Tibial nerve (tissue), 4 donors: ENCODE data around the gene DNAH14. TPM values are rescaled to one million over a fixed set of nuclear protein-coding genes. Genes with fewer than 3 reads are reported as not detected.
A peak's percentile ranks its signal among the peaks of the same experiment; 100 is the strongest.
"Not testable (repeated sequence)": the region's sequence is repeated elsewhere in the genome, so short reads cannot be mapped to it uniquely, and the experiment has no call there.

Source experiments
- DNase-seq, 2 donors: peaks; one replicate each; pipeline ENCODE4 v3.0.0-alpha.2; 2019; ENCODE audit warnings: low spot score in 2 of 2
- H3K27ac ChIP-seq, 4 donors: fragments of 200-600 bp; sonication (generic) in 3 of 4; one replicate each; pipeline ENCODE4 v1.5.1; 2017 to 2019; ENCODE audit warnings: mild to moderate bottlenecking in 1 of 4
- H3K27me3 ChIP-seq, 2 donors: fragments of 200-600 bp; sonication (generic) in 1 of 2; one replicate each; pipeline versions ENCODE4 v1.5.1 to v1.6.0; 2017 to 2019
- H3K36me3 ChIP-seq, 3 donors: fragments of 200-600 bp; sonication (generic); one replicate each; pipeline ENCODE4 v1.5.1; 2018 to 2019
- H3K4me1 ChIP-seq, 4 donors: fragments of 200-600 bp; sonication (generic) in 3 of 4; one replicate each; pipeline ENCODE4 v1.5.1; 2017 to 2019
- H3K4me3 ChIP-seq, 4 donors: fragments of 200-600 bp; sonication (generic) in 3 of 4; one replicate each; pipeline ENCODE4 v1.5.1; 2017 to 2019; ENCODE audit warnings: mild to moderate bottlenecking in 1 of 4, moderate library complexity in 1 of 4
- H3K9me3 ChIP-seq, 4 donors: fragments of 200-600 bp; sonication (generic) in 3 of 4; one replicate each; pipeline ENCODE4 v1.5.1; 2017 to 2019
- CTCF ChIP-seq, 5 experiments: fragments of 200-600 bp in 3 of 5; fragments of 450-650 bp in 2 of 5; sonication (generic) in 3 of 5; IDR thresholded peaks; one replicate each; pipeline ENCODE4 v1.5.1; 2016 to 2019; ENCODE audit warnings: antibody characterized with exemption in 5 of 5, mild to moderate bottlenecking in 3 of 5, moderate library complexity in 2 of 5
- EP300 ChIP-seq, 2 donors: sonication (generic); formaldehyde crosslinking; IDR thresholded peaks; one replicate each; pipeline ENCODE4 v1.6.1; 2017; ENCODE audit warnings: antibody characterized with exemption in 2 of 2, mild to moderate bottlenecking in 1 of 2
- POLR2A ChIP-seq, 2 donors: fragments of 450-650 bp; IDR thresholded peaks; one replicate each; pipeline ENCODE4 v1.6.1; 2017; ENCODE audit warnings: antibody characterized with exemption in 2 of 2, mild to moderate bottlenecking in 2 of 2, moderate library complexity in 2 of 2
- WGBS, 2 donors: methylation state at CpG; one replicate each; pipeline ENCODE4 v1.1.5; 2018; 5-methylcytosine and 5-hydroxymethylcytosine counted together
- total RNA-seq, 4 donors: library from RNA; depleted of rRNA; stranded (reverse); fragments of >200 nt; gene quantifications; one replicate each; pipeline ENCODE4 v1.1.0, GENCODE V29; 2016

Gene DNAH14
- total RNA-seq, 4 donors from 2014 or later = 1.2 to 6.5 (median 4.4) TPM

- TF ChIP-seq POLR2A (IDR thresholded peaks at IDR 0.05) (no peak), EP300 (IDR thresholded peaks at IDR 0.05) (no peak), CTCF (IDR thresholded peaks at IDR 0.05) (no peak)
- Histone ChIP-seq H3K4me1 (no peaks in the 10 kb centered on the region), H3K4me3 (no peak overlapping the region), H3K27ac (no peak overlapping the region), H3K9me3 (no peaks in the 10 kb centered on the region), H3K27me3 (no peaks in the 10 kb centered on the region), H3K36me3 (no peaks in the 10 kb centered on the region)
- DNase-seq = no peak
- WGBS, 2 donors = 88 to 92% methylated on average over 3 of the region's 3 CpGs
These were observed 8.1 kb upstream of the DNAH14 start for GRCh38 chr1:224921354-224921753.

- H3K36me3 ChIP-seq = no peaks in the 10 kb centered on the region
- no peak overlapping the region for H3K4me3 ChIP-seq
- no peaks in the 10 kb centered on the region for H3K4me1 ChIP-seq
- DNase-seq = no peak
- no peaks in the 10 kb centered on the region for H3K27me3 ChIP-seq
- WGBS, 2 donors = 28 to 31% methylated on average over 5 of the region's 5 CpGs
- TF ChIP-seq POLR2A (IDR thresholded peaks at IDR 0.05) (no peak), CTCF (IDR thresholded peaks at IDR 0.05) (peak; percentile 47 to 55 (median 50))
- H3K9me3 ChIP-seq = no peaks in the 10 kb centered on the region
- no peak overlapping the region for H3K27ac ChIP-seq
These were observed 6.9 kb upstream of the DNAH14 start for GRCh38 chr1:224922404-224923164.

- TF ChIP-seq EP300 (IDR thresholded peaks at IDR 0.05) (no peak), CTCF (IDR thresholded peaks at IDR 0.05) (no peak), POLR2A (IDR thresholded peaks at IDR 0.05) (no peak)
- Histone ChIP-seq H3K27ac (no peak overlapping the region), H3K27me3 (no peaks in the 10 kb centered on the region), H3K36me3 (no peaks in the 10 kb centered on the region), H3K4me1 (no peaks in the 10 kb centered on the region), H3K9me3 (no peaks in the 10 kb centered on the region), H3K4me3 (no peak overlapping the region)
- 48 to 50% methylated on average over 4 of the region's 4 CpGs for WGBS, 2 donors
- DNase-seq = no peak
These were observed 5.7 kb upstream of the DNAH14 start for GRCh38 chr1:224923726-224924125.

GRCh38 chr1:224927631-224928030 is 1.8 kb upstream of the DNAH14 start:
- 76 to 95% methylated on average over 3 of the region's 3 CpGs for WGBS, 2 donors
- H3K27ac ChIP-seq, H3K36me3 ChIP-seq, H3K4me1 ChIP-seq, H3K27me3 ChIP-seq, DNase-seq, H3K4me3 ChIP-seq: not testable (repeated sequence)
- H3K9me3 ChIP-seq = peaks cover 0 to 14% (median 2%) of the 10 kb centered on the region in 4 donors

- Histone ChIP-seq H3K27me3 (peaks cover 0 to 8% of the 10 kb centered on the region in 2 donors), H3K9me3 (peaks cover 0 to 26% (median 8%) of the 10 kb centered on the region in 4 donors), H3K4me3 (no peak overlapping the region), H3K4me1 (peaks cover 0 to 4% (median 0%) of the 10 kb centered on the region in 4 donors), H3K36me3 (no peaks in the 10 kb centered on the region), H3K27ac (no peak overlapping the region)
- no peak for DNase-seq
- TF ChIP-seq CTCF (IDR thresholded peaks at IDR 0.05) (no peak), EP300 (IDR thresholded peaks at IDR 0.05) (no peak), POLR2A (IDR thresholded peaks at IDR 0.05) (no peak)
- 82 to 85% methylated on average over 4 of the region's 4 CpGs for WGBS, 2 donors
These were observed 569 bp upstream of the DNAH14 start for GRCh38 chr1:224928906-224929305.
